HEK293T (cell line): Measurements from ENCODE around the gene CDX2.

Source experiments
- ARNT ChIP-seq: fragments of 450-650 bp; IDR thresholded peaks from 2 replicates; pipeline ENCODE4 v1.6.1; 2017; ENCODE audit warnings: mild to moderate bottlenecking
- BHLHE40 ChIP-seq: fragments of 450-650 bp; IDR thresholded peaks from 2 replicates; pipeline ENCODE4 v1.6.1; 2016; ENCODE audit warnings: mild to moderate bottlenecking, moderate library complexity, borderline replicate concordance
- ELF4 ChIP-seq: fragments of 450-650 bp; IDR thresholded peaks from 2 replicates; pipeline ENCODE4 v1.6.1; 2017; ENCODE audit warnings: antibody characterized with exemption
- FOXK2 ChIP-seq: fragments of 450-650 bp; IDR thresholded peaks from 2 replicates; pipeline ENCODE4 v1.6.1; 2016; ENCODE audit warnings: mild to moderate bottlenecking
- FOXM1 ChIP-seq: fragments of 450-650 bp; IDR thresholded peaks from 2 replicates; pipeline ENCODE4 v1.6.1; 2017; ENCODE audit warnings: mild to moderate bottlenecking, borderline replicate concordance
- L3MBTL2 ChIP-seq: fragments of 450-650 bp; conservative IDR thresholded peaks from 2 replicates; pipeline ENCODE4 v1.6.1; 2016; ENCODE audit warnings: mild to moderate bottlenecking
- LEF1 ChIP-seq: fragments of 450-650 bp; IDR thresholded peaks from 2 replicates; pipeline ENCODE4 v1.6.1; 2017; ENCODE audit warnings: mild to moderate bottlenecking, borderline replicate concordance
- NFRKB ChIP-seq: fragments of 450-650 bp; IDR thresholded peaks from 2 replicates; pipeline ENCODE4 v1.6.1; 2016; ENCODE audit warnings: mild to moderate bottlenecking, moderate library complexity
- PKNOX1 ChIP-seq: fragments of 450-650 bp; IDR thresholded peaks from 2 replicates; pipeline ENCODE4 v1.6.1; 2016
- SP1 ChIP-seq: fragments of 450-650 bp; IDR thresholded peaks from 2 replicates; pipeline ENCODE4 v1.6.1; 2017
- SUZ12 ChIP-seq: fragments of 450-650 bp; IDR thresholded peaks from 2 replicates; pipeline ENCODE4 v1.6.1; 2016; ENCODE audit warnings: mild to moderate bottlenecking
- TARDBP ChIP-seq: fragments of 450-650 bp; IDR thresholded peaks from 2 replicates; pipeline ENCODE4 v1.6.1; 2016
- ZNF384 ChIP-seq: fragments of 450-650 bp; IDR thresholded peaks from 2 replicates; pipeline ENCODE4 v1.6.1; 2016

- TF ChIP-seq FOXM1 (no peak), LEF1 (no peak), FOXK2 (no peak), SUZ12 (no peak), ZNF384 (no peak), BHLHE40 (no peak), TARDBP (no peak), ARNT (no peak), PKNOX1 (no peak), ELF4 (no peak), SP1 (no peak), NFRKB (no peak), L3MBTL2 (no peak)
Measured at GRCh38 chr13:27976362-27977091, 7.4 kb upstream of the CDX2 start.
